Adrenal gland (tissue), 5 donors: ENCODE data around the gene LCE1D.

Experiments
- CTCF ChIP-seq, 6 experiments: fragments of 450-650 bp in 4 of 6; fragments of 200-600 bp in 2 of 6; sonication (generic) in 1 of 6; IDR thresholded peaks; 1 replicate in 5 of 6; 2 replicates in 1 of 6; pipeline versions ENCODE4 v1.5.1 to v1.8.0; 2016 to 2021; ENCODE audit warnings: antibody characterized with exemption in 6 of 6, mild to moderate bottlenecking in 2 of 6, moderate library complexity in 1 of 6
- POLR2A ChIP-seq, 2 donors: fragments of 450-650 bp; IDR thresholded peaks; one replicate each; pipeline ENCODE4 v1.6.1; 2017; ENCODE audit warnings: antibody characterized with exemption in 2 of 2, mild to moderate bottlenecking in 2 of 2, moderate library complexity in 1 of 2
- donor health status: DM: no; HTN: no; CAD: no.

GRCh38 chr1:152811050-152811449 lies 14.5 kb downstream of the LCE1D start:
- TF ChIP-seq POLR2A (IDR thresholded peaks at IDR 0.05) (no peak), CTCF (IDR thresholded peaks at IDR 0.05) (no peak)
